Mesothelial cell of epicardium (in vitro differentiated cells): ENCODE measurements around the gene ZDHHC14. TPM values are rescaled to one million over a fixed set of nuclear protein-coding genes. Genes with fewer than 3 reads are reported as not detected.
"Not testable (repeated sequence)": the region's sequence is repeated elsewhere in the genome, so short reads cannot be mapped to it uniquely, and the experiment has no call there.

Experiments
- DNase-seq, 2 experiments: peaks; one replicate each; pipeline ENCODE4 v3.0.0; 2021; ENCODE audit warnings: low spot score in 2 of 2; ENCODE audit not compliant: unreplicated experiment in 2 of 2
- H3K27ac Mint-ChIP-seq: 2 replicates; pipeline ENCODE4 v1.8.0; 2021; ENCODE audit warnings: mixed read lengths
- H3K27me3 Mint-ChIP-seq: 2 replicates; pipeline ENCODE4 v1.8.0; 2021; ENCODE audit warnings: low read depth, mixed read lengths
- H3K36me3 Mint-ChIP-seq: 2 replicates; pipeline ENCODE4 v1.8.0; 2021; ENCODE audit warnings: mixed read lengths
- H3K4me1 Mint-ChIP-seq: 2 replicates; pipeline ENCODE4 v1.8.0; 2021; ENCODE audit warnings: mixed read lengths
- H3K4me3 Mint-ChIP-seq: 2 replicates; pipeline ENCODE4 v1.8.0; 2021; ENCODE audit warnings: mild to moderate bottlenecking, moderate library complexity, mixed read lengths
- H3K9me3 Mint-ChIP-seq: 2 replicates; pipeline ENCODE4 v1.8.0; 2021; ENCODE audit warnings: mixed read lengths
- total RNA-seq: library from RNA; stranded (reverse); gene quantifications from 3 replicates; pipeline ENCODE4 v1.2.1, GENCODE V29; 2021
- TF ChIP-seq, protein P1 (sequence below): fragments of 200-600 bp; sonication (generic); IDR thresholded peaks from one replicate; pipeline ENCODE4 v1.5.0; 2021; ENCODE audit warnings: antibody characterized with exemption; ENCODE audit not compliant: unreplicated experiment

Gene ZDHHC14
- total RNA-seq, 1 donor from 2014 or later, result 11.3 TPM

DNA sequence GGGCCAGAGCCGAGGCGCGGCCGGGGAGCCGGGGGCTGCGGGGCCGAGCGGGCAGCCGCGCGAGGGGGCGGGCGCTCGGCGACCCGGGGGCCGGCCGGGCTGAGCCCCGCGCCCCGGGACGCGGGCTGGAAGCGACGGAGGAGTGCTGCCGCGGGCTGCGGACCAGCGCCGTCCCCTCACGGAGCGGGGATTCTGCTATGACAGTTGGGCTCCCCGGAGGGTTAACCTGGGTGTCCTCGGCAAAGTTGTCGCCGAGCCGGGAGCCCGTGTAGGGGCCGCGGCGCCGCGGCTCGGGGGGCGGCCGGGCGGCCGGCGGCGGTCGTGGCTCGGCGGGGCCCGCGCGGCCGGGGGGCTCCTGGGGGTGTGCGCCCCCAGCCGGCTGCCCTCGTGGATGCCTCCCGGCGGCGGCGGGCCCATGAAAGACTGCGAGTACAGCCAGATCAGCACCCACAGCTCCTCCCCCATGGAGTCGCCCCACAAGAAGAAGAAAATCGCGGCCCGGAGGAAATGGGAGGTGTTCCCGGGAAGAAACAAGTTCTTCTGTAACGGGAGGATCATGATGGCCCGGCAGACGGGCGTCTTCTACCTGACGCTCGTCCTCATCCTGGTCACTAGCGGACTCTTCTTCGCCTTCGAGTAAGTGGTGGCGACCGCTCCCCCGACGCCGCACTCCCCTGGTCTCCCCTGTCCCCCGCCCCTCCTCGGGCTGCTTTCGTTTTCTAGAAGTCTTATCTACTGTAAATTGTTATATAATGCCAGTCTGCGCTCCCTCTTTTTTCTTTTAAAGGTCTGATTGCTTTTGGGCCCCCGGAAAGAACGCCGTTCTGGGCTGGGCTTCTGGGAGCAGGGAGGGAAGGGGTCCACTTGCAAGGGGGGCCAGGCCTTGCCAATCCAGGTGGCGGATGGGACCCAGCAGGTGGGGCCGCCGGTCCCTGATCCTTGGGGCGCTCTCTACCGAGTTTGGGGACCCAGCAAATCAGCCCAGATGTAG, 936 bp downstream of the ZDHHC14 start:
- H3K9me3 Mint-ChIP-seq, result no peaks in the 10 kb centered on the region
- peak overlapping the region; percentile 81 for H3K4me3 Mint-ChIP-seq
- TF ChIP-seq, protein P1, sequence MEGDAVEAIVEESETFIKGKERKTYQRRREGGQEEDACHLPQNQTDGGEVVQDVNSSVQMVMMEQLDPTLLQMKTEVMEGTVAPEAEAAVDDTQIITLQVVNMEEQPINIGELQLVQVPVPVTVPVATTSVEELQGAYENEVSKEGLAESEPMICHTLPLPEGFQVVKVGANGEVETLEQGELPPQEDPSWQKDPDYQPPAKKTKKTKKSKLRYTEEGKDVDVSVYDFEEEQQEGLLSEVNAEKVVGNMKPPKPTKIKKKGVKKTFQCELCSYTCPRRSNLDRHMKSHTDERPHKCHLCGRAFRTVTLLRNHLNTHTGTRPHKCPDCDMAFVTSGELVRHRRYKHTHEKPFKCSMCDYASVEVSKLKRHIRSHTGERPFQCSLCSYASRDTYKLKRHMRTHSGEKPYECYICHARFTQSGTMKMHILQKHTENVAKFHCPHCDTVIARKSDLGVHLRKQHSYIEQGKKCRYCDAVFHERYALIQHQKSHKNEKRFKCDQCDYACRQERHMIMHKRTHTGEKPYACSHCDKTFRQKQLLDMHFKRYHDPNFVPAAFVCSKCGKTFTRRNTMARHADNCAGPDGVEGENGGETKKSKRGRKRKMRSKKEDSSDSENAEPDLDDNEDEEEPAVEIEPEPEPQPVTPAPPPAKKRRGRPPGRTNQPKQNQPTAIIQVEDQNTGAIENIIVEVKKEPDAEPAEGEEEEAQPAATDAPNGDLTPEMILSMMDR, result no peak
- peak in 1 of 2 experiments; percentile 55 for DNase-seq
- H3K27me3 Mint-ChIP-seq, result peaks cover 11% of the 10 kb centered on the region
- H3K27ac Mint-ChIP-seq, result peak overlapping the region; percentile 60
- no peaks in the 10 kb centered on the region for H3K36me3 Mint-ChIP-seq
- H3K4me1 Mint-ChIP-seq, result peaks cover 24% of the 10 kb centered on the region

- TF ChIP-seq, protein P1, result no peak
- Mint-ChIP-seq H3K27me3 (peaks cover 11% of the 10 kb centered on the region), H3K9me3 (no peaks in the 10 kb centered on the region), H3K4me3 (peak overlapping the region; percentile 81), H3K4me1 (peaks cover 24% of the 10 kb centered on the region), H3K36me3 (no peaks in the 10 kb centered on the region), H3K27ac (peak overlapping the region; percentile 60)
- DNase-seq, result no peak
These were observed 1.8 kb downstream of the ZDHHC14 start for GRCh38 chr6:157382821-157383220.

DNA sequence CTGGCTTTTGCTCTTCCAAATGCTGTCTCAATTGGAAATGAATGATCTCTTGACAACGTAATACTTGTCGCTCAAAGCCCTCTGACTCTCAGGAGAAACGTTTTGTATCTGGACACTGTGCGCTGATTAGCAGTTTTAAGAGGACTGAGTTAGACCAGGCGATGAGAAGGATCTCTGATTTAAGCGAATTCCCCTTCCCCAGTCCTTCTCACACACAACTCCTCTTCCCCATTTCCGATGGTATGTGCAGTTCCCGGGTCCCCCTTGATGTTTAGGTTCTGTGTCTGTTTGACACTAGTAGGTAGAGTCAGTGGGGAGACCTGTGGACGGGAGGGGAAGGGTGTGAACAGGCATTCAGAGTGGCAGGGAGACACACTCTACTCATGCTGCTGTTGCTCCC, 2.5 kb downstream of the ZDHHC14 start:
- DNase-seq, result no peak
- peaks cover 5% of the 10 kb centered on the region for H3K9me3 Mint-ChIP-seq
- TF ChIP-seq, protein P1, result no peak
- H3K36me3 Mint-ChIP-seq, result peaks cover 4% of the 10 kb centered on the region
- peaks cover 11% of the 10 kb centered on the region for H3K27me3 Mint-ChIP-seq
- peak overlapping the region; percentile 37 for H3K4me3 Mint-ChIP-seq
- peaks cover 24% of the 10 kb centered on the region for H3K4me1 Mint-ChIP-seq
- H3K27ac Mint-ChIP-seq, result peak overlapping the region; percentile 8

DNA sequence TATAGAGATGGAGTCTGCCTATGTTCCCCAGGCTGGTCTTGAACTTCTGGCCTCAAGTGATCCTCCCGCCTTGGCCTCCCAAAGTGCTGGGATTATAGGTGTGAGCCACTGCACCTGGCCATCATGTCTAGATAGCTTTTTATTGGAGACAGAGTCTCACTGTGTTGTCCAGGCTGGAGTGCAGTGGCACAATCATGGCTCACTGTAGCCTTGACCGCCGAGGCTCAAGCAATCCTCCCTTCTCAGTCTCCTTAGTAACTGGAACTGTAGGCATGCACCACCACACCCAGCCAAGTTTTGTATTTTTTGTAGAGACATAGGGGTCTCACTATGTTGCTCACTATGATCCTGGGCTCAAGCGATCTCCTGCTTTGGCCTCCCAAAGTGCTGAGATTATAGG, 4.0 kb downstream of the ZDHHC14 start:
- not testable (repeated sequence) for DNase-seq, H3K27ac Mint-ChIP-seq, H3K4me3 Mint-ChIP-seq
- Mint-ChIP-seq H3K27me3 (peaks cover 11% of the 10 kb centered on the region), H3K36me3 (peaks cover 12% of the 10 kb centered on the region), H3K4me1 (peaks cover 17% of the 10 kb centered on the region), H3K9me3 (peaks cover 17% of the 10 kb centered on the region)

DNA sequence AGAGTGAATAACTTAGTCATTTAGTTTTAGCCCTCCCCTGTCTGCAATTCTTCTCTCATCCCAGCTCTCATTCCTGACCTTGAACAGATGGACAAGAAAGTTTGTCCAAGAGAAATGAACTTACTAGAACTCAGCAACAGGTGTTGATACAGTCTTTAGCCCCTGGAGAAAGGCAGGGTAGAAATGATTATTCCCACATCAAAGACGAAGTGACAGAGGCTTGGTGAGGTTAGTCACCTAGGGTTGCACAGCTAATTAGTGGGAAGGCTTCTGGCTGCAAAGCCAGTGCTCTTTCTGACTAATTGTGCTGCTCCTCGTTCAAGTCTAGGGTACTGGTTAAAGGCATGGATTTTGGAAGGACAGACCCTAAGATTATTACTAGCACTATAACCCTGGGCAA, 4.5 kb downstream of the ZDHHC14 start:
- peaks cover 22% of the 10 kb centered on the region for H3K9me3 Mint-ChIP-seq
- H3K36me3 Mint-ChIP-seq, result peaks cover 18% of the 10 kb centered on the region
- no peak overlapping the region for H3K4me3 Mint-ChIP-seq
- TF ChIP-seq, protein P1, result no peak
- no peak for DNase-seq
- H3K4me1 Mint-ChIP-seq, result peaks cover 17% of the 10 kb centered on the region
- H3K27me3 Mint-ChIP-seq, result peaks cover 11% of the 10 kb centered on the region
- no peak overlapping the region for H3K27ac Mint-ChIP-seq

- H3K9me3 Mint-ChIP-seq, result peaks cover 26% of the 10 kb centered on the region
These were observed 5.0 kb downstream of the ZDHHC14 start for GRCh38 chr6:157386023-157386422.

More at GRCh38 chr6:157386023-157386422, 5.0 kb downstream of the ZDHHC14 start:
- H3K4me1 Mint-ChIP-seq, result peaks cover 17% of the 10 kb centered on the region
- TF ChIP-seq, protein P1, result no peak
- H3K36me3 Mint-ChIP-seq, result peaks cover 20% of the 10 kb centered on the region
- no peak for DNase-seq
- no peak overlapping the region for H3K4me3 Mint-ChIP-seq
- H3K27ac Mint-ChIP-seq, result no peak overlapping the region
- H3K27me3 Mint-ChIP-seq, result peaks cover 11% of the 10 kb centered on the region
